ENCODE measurements around the gene RIBC2.

The RIBC2 gene

DNA sequence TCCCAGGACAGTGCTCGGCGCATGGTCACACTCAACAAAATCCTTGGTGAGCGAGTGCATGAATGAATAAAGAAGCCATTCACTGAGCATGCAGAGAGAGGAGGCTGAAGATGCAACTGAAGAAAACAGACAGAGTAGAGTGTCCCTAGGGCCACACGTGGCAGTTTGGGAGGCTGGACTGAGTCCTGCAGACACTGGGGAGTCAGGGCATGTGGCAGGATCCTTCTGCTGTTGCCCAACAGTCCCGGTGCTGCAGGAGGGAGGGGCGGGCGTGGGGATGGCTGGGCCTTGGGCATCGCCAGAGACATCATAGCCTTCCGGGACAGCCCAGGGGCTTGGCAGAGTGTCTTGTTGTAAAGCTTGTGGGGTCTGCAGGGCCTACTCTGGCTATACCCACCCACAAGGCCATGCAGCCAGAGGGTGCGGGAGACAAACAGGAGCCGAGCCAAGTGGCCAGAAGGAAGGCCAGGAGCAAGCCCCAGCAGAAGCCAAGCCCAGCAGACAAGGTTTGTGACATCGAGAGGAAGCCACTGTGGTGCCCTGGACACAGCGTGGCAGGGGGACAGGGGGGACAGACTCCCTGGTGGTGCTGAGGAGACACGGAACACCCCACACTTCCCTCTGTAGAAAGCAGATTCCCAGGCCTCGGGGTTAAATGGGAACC is 62.5 kb downstream of the RIBC2 start:
- TF ChIP-seq EZH2phosphoT487 (IDR thresholded peaks at IDR 0.05; ENCODE audit: low read length) (no peak), CTCF (IDR thresholded peaks at IDR 0.05; ENCODE audit: low read length) (no peak), EZH2 (optimal IDR thresholded peaks at IDR 0.05; ENCODE audit: low read depth, low read length) (no peak)
- no peak overlapping the region for H3K4me2 ChIP-seq (ENCODE audit: low read depth, low read length)
- H3F3A ChIP-seq (ENCODE audit: insufficient read depth, low read length) = no peaks in the 10 kb centered on the region
- H3K27me3 ChIP-seq (replicated peaks; ENCODE audit: insufficient read depth, low read length) = peaks cover 68% of the 10 kb centered on the region
- DNase-seq = no peak
- no peak overlapping the region for H3K27ac ChIP-seq (ENCODE audit: low read length)
- no peaks in the 10 kb centered on the region for H4K20me1 ChIP-seq (ENCODE audit: insufficient read depth, low read length)
- H3K9me3 ChIP-seq (replicated peaks; ENCODE audit: insufficient read depth, low read length) = no peaks in the 10 kb centered on the region
- no peaks in the 10 kb centered on the region for H3K4me1 ChIP-seq (ENCODE audit: low read length)
- no peaks in the 10 kb centered on the region for H3K36me3 ChIP-seq (replicated peaks; ENCODE audit: insufficient read depth, low read length)
- no peak overlapping the region for H3K4me3 ChIP-seq (ENCODE audit: low read length)
- no peaks in the 10 kb centered on the region for H3K9me2 ChIP-seq (replicated peaks; ENCODE audit: insufficient read depth, low read length)
- no peaks in the 10 kb centered on the region for H3K79me2 ChIP-seq (ENCODE audit: low read length)
- no peak overlapping the region for H2AFZ ChIP-seq (ENCODE audit: low read length)
- no peak overlapping the region for H3K9ac ChIP-seq (ENCODE audit: low read length)

- Histone ChIP-seq H3K36me3 (replicated peaks; ENCODE audit: insufficient read depth, low read length) (no peaks in the 10 kb centered on the region), H3K27me3 (replicated peaks; ENCODE audit: insufficient read depth, low read length) (peaks cover 72% of the 10 kb centered on the region), H3K27ac (ENCODE audit: low read length) (no peak overlapping the region), H3K9ac (ENCODE audit: low read length) (no peak overlapping the region), H3K4me2 (ENCODE audit: low read depth, low read length) (no peak overlapping the region), H4K20me1 (ENCODE audit: insufficient read depth, low read length) (no peaks in the 10 kb centered on the region), H3K4me1 (ENCODE audit: low read length) (no peaks in the 10 kb centered on the region), H3K9me2 (replicated peaks; ENCODE audit: insufficient read depth, low read length) (no peaks in the 10 kb centered on the region), H3F3A (ENCODE audit: insufficient read depth, low read length) (no peaks in the 10 kb centered on the region), H3K4me3 (ENCODE audit: low read length) (no peak overlapping the region), H3K9me3 (replicated peaks; ENCODE audit: insufficient read depth, low read length) (no peaks in the 10 kb centered on the region), H2AFZ (ENCODE audit: low read length) (no peak overlapping the region), H3K79me2 (ENCODE audit: low read length) (no peaks in the 10 kb centered on the region)
- TF ChIP-seq CTCF (IDR thresholded peaks at IDR 0.05; ENCODE audit: low read length) (no peak), EZH2 (optimal IDR thresholded peaks at IDR 0.05; ENCODE audit: low read depth, low read length) (no peak), EZH2phosphoT487 (IDR thresholded peaks at IDR 0.05; ENCODE audit: low read length) (no peak)
- no peak for DNase-seq
These were observed 63.3 kb downstream of the RIBC2 start for GRCh38 chr22:45476814-45477213.

DNA sequence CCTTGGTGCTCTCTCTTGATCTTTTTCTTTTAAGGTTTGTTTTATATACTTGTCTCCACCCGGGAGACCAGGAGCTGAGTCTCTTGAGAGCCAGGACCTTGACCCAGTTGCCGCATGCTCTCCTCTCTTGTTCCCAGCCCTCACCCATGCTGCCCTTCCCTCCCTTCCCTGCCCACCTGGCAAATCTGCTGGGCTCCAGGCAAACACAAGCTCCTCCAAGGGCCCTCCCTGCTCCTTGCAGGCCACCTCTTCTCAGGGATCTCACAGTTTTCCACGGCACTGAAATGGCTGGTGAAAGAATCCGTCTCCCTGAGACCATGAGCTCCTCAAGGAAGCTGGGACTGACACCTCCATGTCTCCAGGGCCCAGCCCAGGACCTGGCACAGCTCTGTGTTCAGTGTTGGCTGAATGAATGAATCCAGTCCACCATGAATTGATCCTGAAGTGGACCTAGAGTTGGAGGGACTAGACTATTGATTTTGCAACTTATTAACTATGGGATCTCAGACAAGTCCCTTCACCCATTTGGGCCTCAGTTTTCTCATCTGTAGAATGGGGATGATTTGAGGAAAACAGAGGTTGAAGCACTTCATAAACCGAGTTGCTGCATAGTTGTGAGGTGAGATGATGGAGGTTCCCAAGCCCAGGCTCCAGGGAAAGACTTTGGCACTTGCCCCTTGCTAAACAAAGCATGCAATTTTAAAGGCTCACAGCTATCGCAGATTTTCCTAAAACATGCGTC is 64.0 kb downstream of the RIBC2 start:
- Histone ChIP-seq H3K27ac (ENCODE audit: low read length) (no peak overlapping the region), H3K4me1 (ENCODE audit: low read length) (no peaks in the 10 kb centered on the region), H3K79me2 (ENCODE audit: low read length) (no peaks in the 10 kb centered on the region), H3K9me2 (replicated peaks; ENCODE audit: insufficient read depth, low read length) (no peaks in the 10 kb centered on the region), H4K20me1 (ENCODE audit: insufficient read depth, low read length) (no peaks in the 10 kb centered on the region), H3K9me3 (replicated peaks; ENCODE audit: insufficient read depth, low read length) (no peaks in the 10 kb centered on the region), H3K36me3 (replicated peaks; ENCODE audit: insufficient read depth, low read length) (no peaks in the 10 kb centered on the region), H3K4me2 (ENCODE audit: low read depth, low read length) (no peak overlapping the region), H3K9ac (ENCODE audit: low read length) (no peak overlapping the region), H3K27me3 (replicated peaks; ENCODE audit: insufficient read depth, low read length) (peaks cover 71% of the 10 kb centered on the region), H3F3A (ENCODE audit: insufficient read depth, low read length) (no peaks in the 10 kb centered on the region), H2AFZ (ENCODE audit: low read length) (no peak overlapping the region), H3K4me3 (ENCODE audit: low read length) (no peak overlapping the region)
- DNase-seq = no peak
- TF ChIP-seq EZH2 (optimal IDR thresholded peaks at IDR 0.05; ENCODE audit: low read depth, low read length) (no peak), CTCF (IDR thresholded peaks at IDR 0.05; ENCODE audit: low read length) (no peak), EZH2phosphoT487 (IDR thresholded peaks at IDR 0.05; ENCODE audit: low read length) (no peak)
